ENCODE data around the gene MOGAT2. TPM values are rescaled to one million over a fixed set of nuclear protein-coding genes. Genes with fewer than 3 reads are reported as not detected.
"Not testable (repeated sequence)": the region's sequence is repeated elsewhere in the genome, so short reads cannot be mapped to it uniquely, and the experiment has no call there.

MOGAT2 gene
- total and polyA plus RNA-seq, 8 donors = not detected

DNA sequence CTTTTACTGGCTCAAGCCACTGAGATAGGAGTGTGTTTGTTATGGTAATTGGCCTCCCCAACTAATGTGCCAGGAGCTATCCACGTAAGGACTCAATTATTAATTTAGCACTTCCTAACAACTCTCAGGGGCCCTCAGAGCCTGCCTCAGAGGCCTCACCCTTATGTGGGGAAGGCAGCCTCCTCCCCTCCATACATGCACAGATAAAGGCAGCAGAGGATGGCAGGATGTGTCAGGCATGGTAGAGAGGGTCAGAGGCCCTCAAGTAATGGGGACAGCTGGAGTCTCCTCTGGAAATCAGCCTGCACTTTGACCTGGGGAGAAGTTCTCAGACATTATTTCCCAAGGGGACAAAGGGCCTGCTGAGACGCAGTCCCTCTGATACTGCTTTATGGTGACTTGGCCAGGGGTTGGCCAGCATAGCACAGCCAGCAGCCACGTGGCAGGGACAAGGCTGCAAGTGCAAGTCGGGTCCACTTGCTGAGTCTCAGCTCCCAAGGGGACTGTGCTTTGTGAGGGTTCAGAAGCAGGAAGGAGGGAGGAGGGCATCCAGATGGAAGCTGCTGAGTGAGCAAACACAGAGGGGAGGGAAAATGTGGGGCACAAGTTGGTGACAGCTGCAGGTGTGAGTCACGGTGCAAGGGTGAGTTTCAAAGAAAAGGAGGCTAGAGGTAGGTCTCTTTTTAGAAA lies 17.0 kb downstream of the MOGAT2 start:
- H3K27me3 ChIP-seq = no peaks in the 10 kb centered on the region
- no peaks in the 10 kb centered on the region for H3K9me3 ChIP-seq
- no peaks in the 10 kb centered on the region for H3K4me1 ChIP-seq
- intact Hi-C loops (cut with DNase I) = no loop called here
- DNase-seq (no peak), ATAC-seq (no peak)
- TF ChIP-seq, protein P1, sequence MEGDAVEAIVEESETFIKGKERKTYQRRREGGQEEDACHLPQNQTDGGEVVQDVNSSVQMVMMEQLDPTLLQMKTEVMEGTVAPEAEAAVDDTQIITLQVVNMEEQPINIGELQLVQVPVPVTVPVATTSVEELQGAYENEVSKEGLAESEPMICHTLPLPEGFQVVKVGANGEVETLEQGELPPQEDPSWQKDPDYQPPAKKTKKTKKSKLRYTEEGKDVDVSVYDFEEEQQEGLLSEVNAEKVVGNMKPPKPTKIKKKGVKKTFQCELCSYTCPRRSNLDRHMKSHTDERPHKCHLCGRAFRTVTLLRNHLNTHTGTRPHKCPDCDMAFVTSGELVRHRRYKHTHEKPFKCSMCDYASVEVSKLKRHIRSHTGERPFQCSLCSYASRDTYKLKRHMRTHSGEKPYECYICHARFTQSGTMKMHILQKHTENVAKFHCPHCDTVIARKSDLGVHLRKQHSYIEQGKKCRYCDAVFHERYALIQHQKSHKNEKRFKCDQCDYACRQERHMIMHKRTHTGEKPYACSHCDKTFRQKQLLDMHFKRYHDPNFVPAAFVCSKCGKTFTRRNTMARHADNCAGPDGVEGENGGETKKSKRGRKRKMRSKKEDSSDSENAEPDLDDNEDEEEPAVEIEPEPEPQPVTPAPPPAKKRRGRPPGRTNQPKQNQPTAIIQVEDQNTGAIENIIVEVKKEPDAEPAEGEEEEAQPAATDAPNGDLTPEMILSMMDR (IDR thresholded peaks at IDR 0.05) = no peak
- H3K4me3 ChIP-seq = no peak overlapping the region
- no peaks in the 10 kb centered on the region for H3K36me3 ChIP-seq
- no peak overlapping the region for H3K27ac ChIP-seq

DNA sequence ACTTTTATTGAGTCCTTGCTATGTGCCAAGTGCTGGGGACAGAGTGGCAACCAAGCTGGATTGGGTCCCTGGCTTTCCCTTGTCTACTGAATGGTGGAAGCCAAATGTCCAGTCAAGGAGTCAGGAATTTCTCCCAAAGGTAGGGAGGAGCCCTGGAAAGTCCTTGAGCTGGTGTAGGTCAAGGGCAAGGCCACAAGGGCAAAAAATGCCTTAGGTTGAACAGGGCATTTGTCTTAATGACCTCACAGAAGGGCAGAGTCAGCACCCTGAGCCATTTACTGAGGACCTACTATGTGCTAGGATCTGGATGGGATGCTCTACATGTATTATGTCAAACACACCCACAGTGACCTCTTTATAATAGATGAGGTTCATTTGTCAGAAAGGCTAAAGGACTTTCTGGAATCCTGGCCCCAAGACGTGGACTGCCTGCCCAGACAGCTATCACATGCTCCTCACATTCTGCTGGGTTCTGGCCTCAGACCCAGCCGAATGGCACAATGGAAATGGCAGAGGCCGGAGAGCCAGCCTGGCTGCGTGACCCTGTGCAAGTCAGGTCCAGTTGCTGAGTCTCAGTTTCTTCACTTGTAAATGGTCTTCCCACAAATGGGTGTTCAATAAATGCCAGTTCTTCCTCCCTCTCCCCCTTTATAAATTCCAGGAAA lies 17.7 kb downstream of the MOGAT2 start:
- no peaks in the 10 kb centered on the region for H3K9me3 ChIP-seq
- intact Hi-C loops (cut with DNase I) = no loop called here
- TF ChIP-seq, protein P1 (IDR thresholded peaks at IDR 0.05) = no peak
- H3K36me3 ChIP-seq = no peaks in the 10 kb centered on the region
- H3K27ac ChIP-seq = no peak overlapping the region
- no peak for ATAC-seq
- no peak for DNase-seq
- H3K4me1 ChIP-seq = no peaks in the 10 kb centered on the region
- no peak overlapping the region for H3K4me3 ChIP-seq
- H3K27me3 ChIP-seq = no peaks in the 10 kb centered on the region

DNA sequence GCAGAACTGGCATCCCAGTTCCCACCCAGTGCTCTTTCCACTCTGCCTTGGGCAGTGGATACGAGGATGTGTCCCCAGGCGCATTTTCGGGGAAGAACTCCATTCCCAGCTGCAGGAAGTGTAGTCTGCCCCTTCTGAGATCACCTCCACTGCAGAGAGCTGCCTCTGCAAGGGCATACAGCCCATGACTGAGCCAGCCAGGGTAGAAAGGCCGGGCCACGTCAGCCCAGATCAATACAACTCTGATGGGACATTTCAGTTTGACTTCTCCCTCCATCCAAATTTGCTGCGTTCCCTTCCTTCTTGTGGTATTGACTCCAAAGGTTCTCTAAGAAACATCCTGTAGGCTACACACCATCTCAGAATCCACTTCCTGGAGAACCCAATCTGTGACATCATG lies 19.7 kb downstream of the MOGAT2 start:
- no peaks in the 10 kb centered on the region for H3K4me1 ChIP-seq
- intact Hi-C loops (cut with DNase I) = no loop called here
- TF ChIP-seq, protein P1 (IDR thresholded peaks at IDR 0.05) = no peak
- H3K4me3 ChIP-seq = no peak overlapping the region
- no peaks in the 10 kb centered on the region for H3K27me3 ChIP-seq
- H3K9me3 ChIP-seq = no peaks in the 10 kb centered on the region
- no peaks in the 10 kb centered on the region for H3K36me3 ChIP-seq
- DNase-seq = no peak
- ATAC-seq = no peak
- no peak overlapping the region for H3K27ac ChIP-seq

DNA sequence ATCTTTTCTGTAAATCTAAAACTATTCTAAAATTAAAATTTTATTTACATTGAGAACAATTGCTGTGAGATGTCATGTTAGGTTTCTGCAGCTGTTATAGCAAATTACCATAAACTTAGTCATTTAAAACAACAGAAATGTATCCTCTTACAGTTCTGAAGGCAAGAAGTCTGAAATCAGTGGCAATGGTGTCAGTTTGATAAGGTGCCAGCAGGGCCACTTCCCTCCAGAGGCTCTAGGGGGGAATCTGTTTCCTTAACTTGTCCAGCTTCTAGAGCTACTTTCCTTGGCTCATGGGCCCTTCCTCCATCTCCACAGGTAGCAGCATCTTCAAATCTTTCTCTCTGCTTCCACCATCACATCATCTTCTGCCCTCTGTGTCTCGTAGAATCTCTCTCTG lies 23.0 kb downstream of the MOGAT2 start:
- DNase-seq = no peak
- H3K4me3 ChIP-seq = no peak overlapping the region
- TF ChIP-seq, protein P1 (IDR thresholded peaks at IDR 0.05) = no peak

DNA sequence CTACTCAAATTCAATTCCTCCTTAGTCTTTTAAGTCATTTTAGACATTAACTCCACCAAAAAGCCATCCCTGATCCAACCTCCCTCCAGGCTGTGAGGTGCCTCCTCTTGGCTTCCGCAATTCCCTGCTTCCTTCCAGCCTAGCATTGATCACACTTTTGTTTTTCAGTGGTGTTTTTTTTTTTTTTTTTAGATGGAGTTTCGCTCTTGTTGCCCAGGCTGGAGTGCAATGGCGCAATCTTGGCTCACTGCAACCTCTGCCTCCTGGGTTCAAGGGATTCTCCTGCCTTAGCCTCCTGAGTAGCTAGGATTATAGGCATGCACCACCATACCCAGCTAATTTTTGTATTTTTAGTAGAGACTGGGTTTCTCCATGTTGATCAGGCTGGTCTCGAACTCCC lies 25.5 kb downstream of the MOGAT2 start:
- H3K4me3 ChIP-seq; H3K27ac ChIP-seq; H3K36me3 ChIP-seq; DNase-seq; H3K9me3 ChIP-seq; H3K27me3 ChIP-seq; ATAC-seq; intact Hi-C loops (cut with DNase I); H3K4me1 ChIP-seq: not testable (repeated sequence)

More for the DNA sequence above, 23.0 kb downstream of the MOGAT2 start:
- ATAC-seq = no peak
- no peaks in the 10 kb centered on the region for H3K27me3 ChIP-seq
- H3K36me3 ChIP-seq = no peaks in the 10 kb centered on the region
- no peaks in the 10 kb centered on the region for H3K9me3 ChIP-seq
- H3K4me1 ChIP-seq = no peaks in the 10 kb centered on the region
- no peak overlapping the region for H3K27ac ChIP-seq
- intact Hi-C loops (cut with DNase I) = no loop called here
